HCT116 (cell line): ENCODE results near the gene FAM151B. TPM values are rescaled to one million over a fixed set of nuclear protein-coding genes. Genes with fewer than 3 reads are reported as not detected.

Source experiments
- ATAC-seq: fragments of 200-7000 bp; cut with Tn5 transposase; 2 replicates; pipeline ENCODE4 v1.9.1; 2020; ENCODE audit warnings: mild to moderate bottlenecking, moderate library complexity
- BruUV-seq: library from RNA; stranded (reverse); fragments of 400-500 nt; replicated peaks from 2 replicates; lab custom pipeline; 2021; lab: Mats Ljungman, UMichigan
- CTCF ChIA-PET: fragments of 300-600 bp; sonication (Branson Sonifier 250); formaldehyde crosslinking; loops from one replicate; lab custom pipeline; 2021; ENCODE audit warnings: antibody characterized with exemption; lab: Charles Lee
- POLR2A ChIA-PET: fragments of 300-600, 350-600 bp; sonication (Branson Sonifier 250); formaldehyde crosslinking; loops from one replicate; lab custom pipeline; 2021; ENCODE audit warnings: antibody characterized with exemption; lab: Charles Lee
- RAD21 ChIA-PET, 2 experiments: fragments of 300-600 bp; sonication (Branson Sonifier 250); formaldehyde crosslinking; loops; one replicate each; lab custom pipeline; 2023; ENCODE audit warnings: low total read pairs in 2 of 2; ENCODE audit not compliant: uncharacterized antibody in 2 of 2, unreplicated experiment in 2 of 2, low non-redundant PET in 1 of 2; lab: Charles Lee
- DNase-seq: peaks from one replicate; pipeline ENCODE4 v3.0.0-alpha.2; 2010; ENCODE audit warnings: low read depth, low spot score
- H2AFZ ChIP-seq: fragments of 200-600 bp; shearing (Covaris generic), sonication (generic); 2 replicates; pipeline ENCODE4 v1.6.1; 2017; ENCODE audit warnings: low read depth, mixed run types, mixed read lengths, antibody characterized with exemption, low read length; ENCODE audit not compliant: poor library complexity, severe bottlenecking
- H3K27ac ChIP-seq: 2 replicates; pipeline ENCODE4 v1.5.1; 2012; ENCODE audit warnings: low read depth, low read length
- H3K27me3 ChIP-seq: fragments of 200-600 bp; sonication (generic); 2 replicates; pipeline ENCODE4 v1.6.1; 2016; ENCODE audit warnings: mixed run types, low read length, mixed read lengths; ENCODE audit not compliant: insufficient read depth
- H3K36me3 ChIP-seq, 2 experiments: fragments of 200-500 bp in 1 of 2; fragments of 200-600 bp in 1 of 2; sonication (Bioruptor generic) in 1 of 2; sonication (generic) in 1 of 2; 2 replicates each; pipeline versions ENCODE4 v1.5.1 to v1.6.1; 2014 to 2016; ENCODE audit warnings: low read length in 2 of 2, inconsistent platforms in 1 of 2, mixed read lengths in 1 of 2, mixed run types in 1 of 2; ENCODE audit not compliant: insufficient read depth in 2 of 2, control insufficient read depth in 1 of 2
- H3K4me1 ChIP-seq, 2 experiments: fragments of 200-600 bp in 1 of 2; sonication (generic) in 1 of 2; 2 replicates each; pipeline versions ENCODE4 v1.5.1 to v1.6.1; 2012 to 2017; ENCODE audit warnings: low read length in 2 of 2, inconsistent platforms in 1 of 2, mild to moderate bottlenecking in 1 of 2, mixed read lengths in 1 of 2, mixed run types in 1 of 2, moderate library complexity in 1 of 2; ENCODE audit not compliant: insufficient read depth in 2 of 2, control insufficient read depth in 1 of 2
- H3K4me2 ChIP-seq: fragments of 200-600 bp; sonication (generic); 2 replicates; pipeline ENCODE4 v1.6.1; 2017; ENCODE audit warnings: mixed run types, low read length, mixed read lengths
- H3K4me3 ChIP-seq, 2 experiments: fragments of 200-600 bp in 1 of 2; sonication (generic) in 1 of 2; replicated peaks in 1 of 2; 2 replicates each; pipeline ENCODE4 v1.5.1; 2011 to 2016; ENCODE audit warnings: low read length in 2 of 2, control low read depth in 1 of 2, low read depth in 1 of 2, mild to moderate bottlenecking in 1 of 2, mixed read lengths in 1 of 2, mixed run types in 1 of 2
- H3K79me2 ChIP-seq: fragments of 200-600 bp; sonication (generic); 2 replicates; pipeline ENCODE4 v1.6.1; 2017; ENCODE audit warnings: mild to moderate bottlenecking, mixed run types, low read length, moderate library complexity, mixed read lengths; ENCODE audit not compliant: insufficient read depth
- H3K9ac ChIP-seq: fragments of 200-600 bp; sonication (generic); 2 replicates; pipeline ENCODE4 v1.6.1; 2016; ENCODE audit warnings: low read length, mixed read lengths
- H3K9me2 ChIP-seq: fragments of 200-600 bp; sonication (generic), shearing (Covaris generic); 2 replicates; pipeline ENCODE4 v1.6.1; 2017; ENCODE audit warnings: mixed run types, mild to moderate bottlenecking, moderate library complexity; ENCODE audit not compliant: insufficient read depth
- H3K9me3 ChIP-seq, 2 experiments: fragments of 200-500 bp in 1 of 2; fragments of 200-600 bp in 1 of 2; sonication (Bioruptor generic) in 1 of 2; sonication (generic) in 1 of 2; 2 replicates each; pipeline ENCODE4 v1.6.1; 2014 to 2017; ENCODE audit warnings: low read length in 2 of 2, mixed read lengths in 2 of 2, inconsistent platforms in 1 of 2, low read depth in 1 of 2, mild to moderate bottlenecking in 1 of 2, mixed run types in 1 of 2, moderate library complexity in 1 of 2; ENCODE audit not compliant: control insufficient read depth in 1 of 2, insufficient read depth in 1 of 2
- H4K20me1 ChIP-seq: fragments of 200-600 bp; sonication (generic), shearing (Covaris generic); 2 replicates; pipeline ENCODE4 v1.6.1; 2017; ENCODE audit warnings: mixed run types, mild to moderate bottlenecking, moderate library complexity; ENCODE audit not compliant: insufficient read depth
- JUND ChIP-seq: IDR thresholded peaks from 2 replicates; pipeline ENCODE4 v1.6.1; 2012
- POLR2AphosphoS5 ChIP-seq: IDR thresholded peaks from 2 replicates; pipeline ENCODE4 v1.6.1; 2011; ENCODE audit warnings: mild to moderate bottlenecking, low read depth, low read length, moderate library complexity
- SIN3A ChIP-seq: IDR thresholded peaks from 2 replicates; pipeline ENCODE4 v1.6.1; 2012; ENCODE audit warnings: low read depth
- SP1 ChIP-seq: IDR thresholded peaks from 2 replicates; pipeline ENCODE4 v1.6.1; 2012; ENCODE audit warnings: low read depth
- TCF7L2 ChIP-seq: IDR thresholded peaks from 2 replicates; pipeline ENCODE4 v1.7.0; 2011; ENCODE audit warnings: borderline replicate concordance, inconsistent platforms; ENCODE audit not compliant: insufficient read depth, insufficient read length; ENCODE audit errors: extremely low read depth
- ZFX ChIP-seq: fragments of 450-650 bp; IDR thresholded peaks from 2 replicates; pipeline ENCODE4 v1.6.1; 2017
- ZNF274 ChIP-seq: fragments of 200-500 bp; sonication (Bioruptor generic); IDR thresholded peaks from 2 replicates; pipeline ENCODE4 v1.6.1; 2014; ENCODE audit warnings: mild to moderate bottlenecking, low read depth, low read length, inconsistent platforms
- intact Hi-C: fragments of 100-400 bp; cut with micrococcal nuclease; formaldehyde crosslinking; loops from 2 replicates; pipeline ENCODE4 v1.10.0; 2022
- total RNA-seq: library from RNA; stranded (reverse); gene quantifications from one replicate; pipeline ENCODE4 v1.2.1, GENCODE V29; 2021; ENCODE audit not compliant: unreplicated experiment
- TF ChIP-seq, protein P1 (sequence below): IDR thresholded peaks from 2 replicates; pipeline ENCODE4 v1.6.1; 2012
- TF ChIP-seq, protein P2 (sequence below), 3 experiments: fragments of 200-600 bp in 1 of 3; sonication (generic) in 1 of 3; IDR thresholded peaks in 2 of 3; conservative IDR thresholded peaks in 1 of 3; 2 replicates each; pipeline ENCODE4 v1.5.1; 2012 to 2017; ENCODE audit warnings: low read depth in 2 of 3, low read length in 2 of 3, antibody characterized with exemption in 1 of 3, borderline replicate concordance in 1 of 3, control low read depth in 1 of 3, mild to moderate bottlenecking in 1 of 3, mixed read lengths in 1 of 3, mixed run types in 1 of 3, moderate library complexity in 1 of 3; ENCODE audit not compliant: insufficient read depth in 1 of 3
- TF ChIP-seq, protein P3 (sequence below): IDR thresholded peaks from 2 replicates; pipeline ENCODE4 v1.6.1; 2012; ENCODE audit warnings: low read depth
- TF ChIP-seq, protein P4 (sequence below): IDR thresholded peaks from 2 replicates; pipeline ENCODE4 v1.6.1; 2012

The FAM151B gene
- total RNA-seq, 1 experiment from 2014 or later = 1.2 TPM

DNA sequence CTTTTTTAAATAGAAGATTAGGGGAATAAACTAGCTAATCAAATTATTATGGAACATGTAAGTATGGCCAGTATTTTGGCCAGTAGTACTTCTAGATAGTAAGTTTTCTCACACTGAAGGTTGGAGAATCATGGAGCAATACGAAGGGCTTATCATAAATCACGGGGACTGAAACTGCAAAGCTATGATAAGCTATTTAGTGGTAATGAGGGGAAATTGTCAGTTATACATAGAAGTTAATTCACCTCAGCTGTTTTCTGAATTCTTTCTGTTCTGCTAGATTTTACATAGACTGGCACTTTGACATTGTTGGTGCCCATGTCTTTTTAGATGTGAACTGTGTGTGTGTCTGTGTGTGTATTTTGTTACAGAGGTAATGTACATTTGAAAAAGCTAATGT is 34.5 kb upstream of the FAM151B start:
- no peak overlapping the region for H2AFZ ChIP-seq
- intact Hi-C loops = no loop called here
- H3K9ac ChIP-seq = no peak overlapping the region
- H3K27me3 ChIP-seq = no peaks in the 10 kb centered on the region
- H3K4me1 ChIP-seq = no peaks in the 10 kb centered on the region
- no peak overlapping the region for H3K4me2 ChIP-seq
- DNase-seq = no peak
- POLR2A ChIA-PET = no interaction called here
- RAD21 ChIA-PET = no interaction called here
- no peak for ATAC-seq
- no TSS peak for BruUV-seq
- CTCF ChIA-PET = no interaction called here
- TF ChIP-seq, protein P1, sequence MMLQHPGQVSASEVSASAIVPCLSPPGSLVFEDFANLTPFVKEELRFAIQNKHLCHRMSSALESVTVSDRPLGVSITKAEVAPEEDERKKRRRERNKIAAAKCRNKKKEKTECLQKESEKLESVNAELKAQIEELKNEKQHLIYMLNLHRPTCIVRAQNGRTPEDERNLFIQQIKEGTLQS = no peak
- TF ChIP-seq ZNF274 = no peak
- TF ChIP-seq TCF7L2 = no peak
- TF ChIP-seq POLR2AphosphoS5 = no peak
- TF ChIP-seq, protein P2, sequence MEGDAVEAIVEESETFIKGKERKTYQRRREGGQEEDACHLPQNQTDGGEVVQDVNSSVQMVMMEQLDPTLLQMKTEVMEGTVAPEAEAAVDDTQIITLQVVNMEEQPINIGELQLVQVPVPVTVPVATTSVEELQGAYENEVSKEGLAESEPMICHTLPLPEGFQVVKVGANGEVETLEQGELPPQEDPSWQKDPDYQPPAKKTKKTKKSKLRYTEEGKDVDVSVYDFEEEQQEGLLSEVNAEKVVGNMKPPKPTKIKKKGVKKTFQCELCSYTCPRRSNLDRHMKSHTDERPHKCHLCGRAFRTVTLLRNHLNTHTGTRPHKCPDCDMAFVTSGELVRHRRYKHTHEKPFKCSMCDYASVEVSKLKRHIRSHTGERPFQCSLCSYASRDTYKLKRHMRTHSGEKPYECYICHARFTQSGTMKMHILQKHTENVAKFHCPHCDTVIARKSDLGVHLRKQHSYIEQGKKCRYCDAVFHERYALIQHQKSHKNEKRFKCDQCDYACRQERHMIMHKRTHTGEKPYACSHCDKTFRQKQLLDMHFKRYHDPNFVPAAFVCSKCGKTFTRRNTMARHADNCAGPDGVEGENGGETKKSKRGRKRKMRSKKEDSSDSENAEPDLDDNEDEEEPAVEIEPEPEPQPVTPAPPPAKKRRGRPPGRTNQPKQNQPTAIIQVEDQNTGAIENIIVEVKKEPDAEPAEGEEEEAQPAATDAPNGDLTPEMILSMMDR (IDR thresholded peaks at IDR 0.05 in 2 of 3, conservative IDR thresholded peaks at IDR 0.05 in 1 of 3; ENCODE audit: borderline replicate concordance in 1 of 3, insufficient read depth in 1 of 3, low read depth in 2 of 3, low read length in 2 of 3) = no peak
- TF ChIP-seq, protein P3, sequence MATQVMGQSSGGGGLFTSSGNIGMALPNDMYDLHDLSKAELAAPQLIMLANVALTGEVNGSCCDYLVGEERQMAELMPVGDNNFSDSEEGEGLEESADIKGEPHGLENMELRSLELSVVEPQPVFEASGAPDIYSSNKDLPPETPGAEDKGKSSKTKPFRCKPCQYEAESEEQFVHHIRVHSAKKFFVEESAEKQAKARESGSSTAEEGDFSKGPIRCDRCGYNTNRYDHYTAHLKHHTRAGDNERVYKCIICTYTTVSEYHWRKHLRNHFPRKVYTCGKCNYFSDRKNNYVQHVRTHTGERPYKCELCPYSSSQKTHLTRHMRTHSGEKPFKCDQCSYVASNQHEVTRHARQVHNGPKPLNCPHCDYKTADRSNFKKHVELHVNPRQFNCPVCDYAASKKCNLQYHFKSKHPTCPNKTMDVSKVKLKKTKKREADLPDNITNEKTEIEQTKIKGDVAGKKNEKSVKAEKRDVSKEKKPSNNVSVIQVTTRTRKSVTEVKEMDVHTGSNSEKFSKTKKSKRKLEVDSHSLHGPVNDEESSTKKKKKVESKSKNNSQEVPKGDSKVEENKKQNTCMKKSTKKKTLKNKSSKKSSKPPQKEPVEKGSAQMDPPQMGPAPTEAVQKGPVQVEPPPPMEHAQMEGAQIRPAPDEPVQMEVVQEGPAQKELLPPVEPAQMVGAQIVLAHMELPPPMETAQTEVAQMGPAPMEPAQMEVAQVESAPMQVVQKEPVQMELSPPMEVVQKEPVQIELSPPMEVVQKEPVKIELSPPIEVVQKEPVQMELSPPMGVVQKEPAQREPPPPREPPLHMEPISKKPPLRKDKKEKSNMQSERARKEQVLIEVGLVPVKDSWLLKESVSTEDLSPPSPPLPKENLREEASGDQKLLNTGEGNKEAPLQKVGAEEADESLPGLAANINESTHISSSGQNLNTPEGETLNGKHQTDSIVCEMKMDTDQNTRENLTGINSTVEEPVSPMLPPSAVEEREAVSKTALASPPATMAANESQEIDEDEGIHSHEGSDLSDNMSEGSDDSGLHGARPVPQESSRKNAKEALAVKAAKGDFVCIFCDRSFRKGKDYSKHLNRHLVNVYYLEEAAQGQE = no peak
- no peak for TF ChIP-seq SIN3A
- no peak for TF ChIP-seq ZFX
- TF ChIP-seq SP1 = no peak
- no peak for TF ChIP-seq JUND
- TF ChIP-seq, protein P4, sequence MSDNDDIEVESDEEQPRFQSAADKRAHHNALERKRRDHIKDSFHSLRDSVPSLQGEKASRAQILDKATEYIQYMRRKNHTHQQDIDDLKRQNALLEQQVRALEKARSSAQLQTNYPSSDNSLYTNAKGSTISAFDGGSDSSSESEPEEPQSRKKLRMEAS = no peak
- 0 out of 2 replicates have a peak, but pooled peaks cover 3% of the 10 kb centered on the region for H4K20me1 ChIP-seq
- H3K9me2 ChIP-seq = no peaks in the 10 kb centered on the region
- H3K36me3 ChIP-seq = peaks cover 11 to 16% of the 10 kb centered on the region in 2 experiments; a peak in 2 of 4 replicates
- no peak overlapping the region for H3K4me3 ChIP-seq
- no peak overlapping the region for H3K27ac ChIP-seq
- H3K79me2 ChIP-seq = no peaks in the 10 kb centered on the region
- H3K9me3 ChIP-seq = no peaks in the 10 kb centered on the region
